ENCODE data around the gene KCNH6.

- no peak for TF ChIP-seq CTCF (IDR thresholded peaks at IDR 0.05; ENCODE audit: low read depth, low read length, missing input control)
- no peak for TF ChIP-seq TAF1 (conservative IDR thresholded peaks at IDR 0.05)
- TF ChIP-seq SP1 (IDR thresholded peaks at IDR 0.05), result no peak
- no peak for TF ChIP-seq REST (IDR thresholded peaks at IDR 0.05)
- TF ChIP-seq JUND (IDR thresholded peaks at IDR 0.05), result no peak
- no peak for TF ChIP-seq YY1 (IDR thresholded peaks at IDR 0.05)
- TF ChIP-seq ZBTB33 (IDR thresholded peaks at IDR 0.05), result no peak
- TF ChIP-seq GABPA (IDR thresholded peaks at IDR 0.05 in 1 of 2, conservative IDR thresholded peaks at IDR 0.05 in 1 of 2), result no peak
These were observed 23.3 kb downstream of the KCNH6 start for GRCh38 chr17:63546308-63547082.
